ENCODE results near the gene DICER1. TPM values are rescaled to one million over a fixed set of nuclear protein-coding genes. Genes with fewer than 3 reads are reported as not detected.

DICER1 gene
- total RNA-seq, 1 donor from 2014 or later, result 100 TPM

- no peak for DNase-seq (ENCODE audit: extremely low spot score, unreplicated experiment)
- Mint-ChIP-seq H3K27me3 (no peaks in the 10 kb centered on the region), H3K36me3 (peaks cover 10% of the 10 kb centered on the region), H3K27ac (no peak overlapping the region), H3K4me1 (ENCODE audit: unreplicated experiment) (peaks cover 7% of the 10 kb centered on the region), H3K4me3 (no peak overlapping the region), H3K9me3 (peaks cover 10% of the 10 kb centered on the region)
- TF ChIP-seq, protein P1, sequence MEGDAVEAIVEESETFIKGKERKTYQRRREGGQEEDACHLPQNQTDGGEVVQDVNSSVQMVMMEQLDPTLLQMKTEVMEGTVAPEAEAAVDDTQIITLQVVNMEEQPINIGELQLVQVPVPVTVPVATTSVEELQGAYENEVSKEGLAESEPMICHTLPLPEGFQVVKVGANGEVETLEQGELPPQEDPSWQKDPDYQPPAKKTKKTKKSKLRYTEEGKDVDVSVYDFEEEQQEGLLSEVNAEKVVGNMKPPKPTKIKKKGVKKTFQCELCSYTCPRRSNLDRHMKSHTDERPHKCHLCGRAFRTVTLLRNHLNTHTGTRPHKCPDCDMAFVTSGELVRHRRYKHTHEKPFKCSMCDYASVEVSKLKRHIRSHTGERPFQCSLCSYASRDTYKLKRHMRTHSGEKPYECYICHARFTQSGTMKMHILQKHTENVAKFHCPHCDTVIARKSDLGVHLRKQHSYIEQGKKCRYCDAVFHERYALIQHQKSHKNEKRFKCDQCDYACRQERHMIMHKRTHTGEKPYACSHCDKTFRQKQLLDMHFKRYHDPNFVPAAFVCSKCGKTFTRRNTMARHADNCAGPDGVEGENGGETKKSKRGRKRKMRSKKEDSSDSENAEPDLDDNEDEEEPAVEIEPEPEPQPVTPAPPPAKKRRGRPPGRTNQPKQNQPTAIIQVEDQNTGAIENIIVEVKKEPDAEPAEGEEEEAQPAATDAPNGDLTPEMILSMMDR (conservative IDR thresholded peaks at IDR 0.05), result no peak
Measured at GRCh38 chr14:95190346-95190840, 33.1 kb upstream of the DICER1 start.

- Mint-ChIP-seq H3K9me3 (peaks cover 10% of the 10 kb centered on the region), H3K4me1 (ENCODE audit: unreplicated experiment) (no peaks in the 10 kb centered on the region), H3K36me3 (peaks cover 10% of the 10 kb centered on the region)
Measured at GRCh38 chr14:95189367-95190132, 32.2 kb upstream of the DICER1 start.

DNA sequence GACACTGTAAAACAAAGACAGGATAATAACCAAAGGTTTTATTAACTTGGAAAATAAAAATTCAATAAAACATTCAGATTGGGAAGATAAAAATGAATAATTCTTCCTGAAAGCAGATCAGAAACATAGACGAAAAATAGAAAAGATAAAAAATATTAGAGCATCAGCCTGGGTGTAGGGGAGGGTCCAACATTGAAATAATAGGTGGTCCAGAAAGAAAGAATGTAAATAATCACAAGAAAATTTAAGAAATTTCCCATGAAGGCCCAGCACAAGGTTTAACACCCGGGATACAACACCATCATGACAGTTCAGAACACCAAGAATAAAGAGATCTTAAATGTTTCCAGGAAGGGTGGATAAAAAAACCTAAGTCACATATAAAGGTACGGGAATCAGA lies 31.1 kb upstream of the DICER1 start:
- TF ChIP-seq, protein P1 (conservative IDR thresholded peaks at IDR 0.05), result no peak
- Mint-ChIP-seq H3K27ac (no peak overlapping the region), H3K4me1 (ENCODE audit: unreplicated experiment) (peaks cover 7% of the 10 kb centered on the region), H3K4me3 (no peak overlapping the region), H3K9me3 (peaks cover 10% of the 10 kb centered on the region), H3K27me3 (no peaks in the 10 kb centered on the region), H3K36me3 (peaks cover 10% of the 10 kb centered on the region)
- DNase-seq (ENCODE audit: extremely low spot score, unreplicated experiment), result no peak

More at GRCh38 chr14:95189367-95190132, 32.2 kb upstream of the DICER1 start:
- Mint-ChIP-seq H3K27ac (no peak overlapping the region), H3K27me3 (no peaks in the 10 kb centered on the region), H3K4me3 (no peak overlapping the region)
- TF ChIP-seq, protein P1 (conservative IDR thresholded peaks at IDR 0.05), result no peak
- no peak for DNase-seq (ENCODE audit: extremely low spot score, unreplicated experiment)

DNA sequence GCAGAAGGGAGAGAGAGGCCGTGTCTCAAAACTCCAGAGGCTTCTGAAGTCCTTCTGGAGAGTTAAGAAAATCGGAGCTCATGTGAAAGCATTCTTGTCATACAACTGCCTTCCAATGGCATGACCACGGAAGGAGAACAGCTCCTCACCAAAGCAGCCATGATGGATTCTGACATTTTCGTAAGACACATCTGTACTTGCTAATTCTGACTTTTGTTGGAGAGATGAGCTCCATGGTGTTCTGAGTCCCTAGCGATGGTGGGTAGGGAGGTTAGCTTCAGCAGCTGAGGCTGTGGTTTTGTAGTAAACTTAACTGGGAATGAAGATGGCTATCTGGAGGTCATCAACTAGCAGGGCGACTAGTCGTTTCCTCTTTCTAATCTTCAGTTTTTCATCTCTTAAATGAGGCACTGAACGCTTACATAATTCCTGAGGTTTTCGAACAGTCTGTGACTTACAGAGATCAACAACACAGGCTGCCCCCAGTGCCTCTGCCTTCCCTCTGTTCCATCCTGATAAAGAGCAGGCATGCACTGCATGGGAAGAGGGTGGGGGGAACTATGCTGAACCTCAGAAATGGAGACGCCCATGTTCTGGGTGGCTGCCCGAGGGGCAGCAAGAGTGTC lies 28.6 kb upstream of the DICER1 start:
- Mint-ChIP-seq H3K27me3 (no peaks in the 10 kb centered on the region), H3K4me1 (ENCODE audit: unreplicated experiment) (peaks cover 7% of the 10 kb centered on the region), H3K9me3 (peaks cover 10% of the 10 kb centered on the region), H3K27ac (no peak overlapping the region), H3K36me3 (peaks cover 15% of the 10 kb centered on the region), H3K4me3 (no peak overlapping the region)
- TF ChIP-seq, protein P1 (conservative IDR thresholded peaks at IDR 0.05), result no peak
- no peak for DNase-seq (ENCODE audit: extremely low spot score, unreplicated experiment)

DNA sequence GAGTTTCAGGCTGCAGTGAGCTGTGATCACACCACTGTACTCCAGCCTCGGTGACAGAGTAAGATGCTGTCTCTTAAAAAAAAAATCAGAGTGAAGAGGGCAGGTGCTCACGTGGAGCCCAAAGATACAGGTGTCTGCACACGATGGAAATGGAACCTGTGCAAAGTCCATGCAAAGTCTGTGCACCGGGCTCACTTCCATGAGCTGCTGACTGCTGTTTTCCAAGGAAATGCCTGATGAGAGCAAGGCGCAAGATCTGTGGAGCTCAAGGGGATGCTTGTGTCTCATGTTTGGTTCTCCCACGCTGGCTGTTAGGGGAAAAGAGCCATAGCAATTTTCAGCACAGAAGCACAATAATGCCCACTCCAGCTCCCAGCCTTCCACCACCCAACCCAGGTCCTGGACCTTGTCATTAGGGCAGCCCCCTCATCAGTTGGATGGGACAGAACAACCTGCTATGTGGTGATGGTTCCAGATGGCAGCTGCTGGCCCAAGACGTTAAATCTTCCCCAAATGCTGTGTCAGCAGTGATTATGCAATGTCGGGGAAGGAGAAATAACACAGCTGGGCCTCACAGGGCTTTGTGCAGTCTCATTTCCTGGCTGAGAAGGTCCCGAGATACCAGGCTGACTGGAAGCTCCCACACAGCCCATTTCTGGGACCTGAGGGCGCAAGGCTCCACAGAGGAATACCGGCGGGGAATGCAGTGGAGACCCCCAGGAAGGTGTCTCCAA lies 27.9 kb upstream of the DICER1 start:
- no peak overlapping the region for H3K4me3 Mint-ChIP-seq
- H3K36me3 Mint-ChIP-seq, result peaks cover 15% of the 10 kb centered on the region
- H3K9me3 Mint-ChIP-seq, result peaks cover 10% of the 10 kb centered on the region
- H3K4me1 Mint-ChIP-seq (ENCODE audit: unreplicated experiment), result peaks cover 7% of the 10 kb centered on the region
- no peak for DNase-seq (ENCODE audit: extremely low spot score, unreplicated experiment)
- H3K27ac Mint-ChIP-seq, result no peak overlapping the region
- no peaks in the 10 kb centered on the region for H3K27me3 Mint-ChIP-seq
- TF ChIP-seq, protein P1 (conservative IDR thresholded peaks at IDR 0.05), result no peak
